ENCODE results near the gene RPS26.
"Not testable (repeated sequence)": the region's sequence is repeated elsewhere in the genome, so short reads cannot be mapped to it uniquely, and the experiment has no call there.

Gene RPS26

GRCh38 chr12:56021889-56022497 lies 19.7 kb upstream of the RPS26 start:
- no peak for DNase-seq

- no peak for DNase-seq
Observed at GRCh38 chr12:56028511-56029165, 13.1 kb upstream of the RPS26 start.

GRCh38 chr12:56029166-56029519 lies 12.6 kb upstream of the RPS26 start:
- DNase-seq = no peak

- DNase-seq = no peak
Observed at GRCh38 chr12:56029666-56030293, 11.9 kb upstream of the RPS26 start.

- no peak for DNase-seq
Observed at GRCh38 chr12:56031987-56032386, 9.7 kb upstream of the RPS26 start.

GRCh38 chr12:56034586-56035332 lies 7.0 kb upstream of the RPS26 start:
- DNase-seq = no peak

- DNase-seq = no peak
Observed at GRCh38 chr12:56037161-56037560, 4.6 kb upstream of the RPS26 start.

- DNase-seq = no peak
Observed at GRCh38 chr12:56038022-56038655, 3.6 kb upstream of the RPS26 start.

GRCh38 chr12:56040151-56040550 lies 1.6 kb upstream of the RPS26 start:
- DNase-seq = no peak

- DNase-seq = no peak
Observed at GRCh38 chr12:56040963-56041551, 661 bp upstream of the RPS26 start.

- not testable (repeated sequence) for DNase-seq
Observed at GRCh38 chr12:56042430-56042813, 704 bp downstream of the RPS26 start.

- DNase-seq = no peak
Observed at GRCh38 chr12:56042843-56043242, 1.1 kb downstream of the RPS26 start.

GRCh38 chr12:56046027-56046780 lies 4.5 kb downstream of the RPS26 start:
- DNase-seq = no peak

GRCh38 chr12:56053407-56053893 lies 11.7 kb downstream of the RPS26 start:
- DNase-seq = no peak

- not testable (repeated sequence) for DNase-seq
Observed at GRCh38 chr12:56059964-56060363, 18.2 kb downstream of the RPS26 start.

- DNase-seq = no peak
Observed at GRCh38 chr12:56061982-56062381, 20.3 kb downstream of the RPS26 start.

GRCh38 chr12:56062996-56063395 lies 21.3 kb downstream of the RPS26 start:
- no peak for DNase-seq

- no peak for DNase-seq
Observed at GRCh38 chr12:56071648-56072047, 29.9 kb downstream of the RPS26 start.

- DNase-seq = no peak
Observed at GRCh38 chr12:56074396-56074795, 32.7 kb downstream of the RPS26 start.

- not testable (repeated sequence) for DNase-seq
Observed at GRCh38 chr12:56077966-56078365, 36.2 kb downstream of the RPS26 start.

GRCh38 chr12:56078427-56078826 lies 36.7 kb downstream of the RPS26 start:
- no peak for DNase-seq
